Central memory CD8-positive, alpha-beta T cell (primary cell): ENCODE measurements around the gene NDUFS6.

Experiments
- ATAC-seq: fragments of 150-1000 bp; cut with Tn5 transposase; replicated peaks from 2 replicates; pipeline ENCODE4 v1.10.0; 2022; ENCODE audit warnings: mild to moderate bottlenecking, moderate FRiP score, moderate number of reproducible peaks; ENCODE audit not compliant: poor library complexity, severe bottlenecking; ENCODE audit errors: extremely low read depth
- DNase-seq, 2 donors: peaks; one replicate each; pipeline ENCODE4 v3.0.0; 2021; ENCODE audit warnings: low spot score in 2 of 2
- H3K27ac Mint-ChIP-seq: one replicate; pipeline ENCODE4 v1.8.0; 2022; ENCODE audit warnings: low read depth, mild to moderate bottlenecking, moderate library complexity, mixed read lengths
- H3K27me3 Mint-ChIP-seq: one replicate; pipeline ENCODE4 v1.8.0; 2022; ENCODE audit warnings: mixed read lengths
- H3K36me3 Mint-ChIP-seq: one replicate; pipeline ENCODE4 v1.8.0; 2022; ENCODE audit warnings: mild to moderate bottlenecking, moderate library complexity, mixed read lengths; ENCODE audit not compliant: insufficient read depth
- H3K4me1 Mint-ChIP-seq: one replicate; pipeline ENCODE4 v1.8.0; 2022; ENCODE audit warnings: mixed read lengths
- H3K4me3 Mint-ChIP-seq: one replicate; pipeline ENCODE4 v1.8.0; 2022; ENCODE audit warnings: mild to moderate bottlenecking, moderate library complexity, mixed read lengths
- H3K9me3 Mint-ChIP-seq: one replicate; pipeline ENCODE4 v1.8.0; 2022; ENCODE audit warnings: mixed read lengths

NDUFS6 gene

GRCh38 chr5:1823381-1824034 is 22.3 kb downstream of the NDUFS6 start:
- H3K27me3 Mint-ChIP-seq = no peaks in the 10 kb centered on the region
- no peak overlapping the region for H3K4me3 Mint-ChIP-seq
- peak overlapping the region; percentile 57 for H3K27ac Mint-ChIP-seq
- DNase-seq (no peak), ATAC-seq (no peak)
- H3K36me3 Mint-ChIP-seq = peaks cover 10% of the 10 kb centered on the region
- peaks cover 6% of the 10 kb centered on the region for H3K4me1 Mint-ChIP-seq
- H3K9me3 Mint-ChIP-seq = no peaks in the 10 kb centered on the region

- DNase-seq (no peak), ATAC-seq (no peak)
- H3K4me1 Mint-ChIP-seq = peaks cover 6% of the 10 kb centered on the region
- H3K36me3 Mint-ChIP-seq = peaks cover 8% of the 10 kb centered on the region
- H3K9me3 Mint-ChIP-seq = no peaks in the 10 kb centered on the region
- no peak overlapping the region for H3K4me3 Mint-ChIP-seq
- H3K27me3 Mint-ChIP-seq = no peaks in the 10 kb centered on the region
- H3K27ac Mint-ChIP-seq = peak overlapping the region; percentile 57
These were observed 23.1 kb downstream of the NDUFS6 start for GRCh38 chr5:1824109-1824821.

DNA sequence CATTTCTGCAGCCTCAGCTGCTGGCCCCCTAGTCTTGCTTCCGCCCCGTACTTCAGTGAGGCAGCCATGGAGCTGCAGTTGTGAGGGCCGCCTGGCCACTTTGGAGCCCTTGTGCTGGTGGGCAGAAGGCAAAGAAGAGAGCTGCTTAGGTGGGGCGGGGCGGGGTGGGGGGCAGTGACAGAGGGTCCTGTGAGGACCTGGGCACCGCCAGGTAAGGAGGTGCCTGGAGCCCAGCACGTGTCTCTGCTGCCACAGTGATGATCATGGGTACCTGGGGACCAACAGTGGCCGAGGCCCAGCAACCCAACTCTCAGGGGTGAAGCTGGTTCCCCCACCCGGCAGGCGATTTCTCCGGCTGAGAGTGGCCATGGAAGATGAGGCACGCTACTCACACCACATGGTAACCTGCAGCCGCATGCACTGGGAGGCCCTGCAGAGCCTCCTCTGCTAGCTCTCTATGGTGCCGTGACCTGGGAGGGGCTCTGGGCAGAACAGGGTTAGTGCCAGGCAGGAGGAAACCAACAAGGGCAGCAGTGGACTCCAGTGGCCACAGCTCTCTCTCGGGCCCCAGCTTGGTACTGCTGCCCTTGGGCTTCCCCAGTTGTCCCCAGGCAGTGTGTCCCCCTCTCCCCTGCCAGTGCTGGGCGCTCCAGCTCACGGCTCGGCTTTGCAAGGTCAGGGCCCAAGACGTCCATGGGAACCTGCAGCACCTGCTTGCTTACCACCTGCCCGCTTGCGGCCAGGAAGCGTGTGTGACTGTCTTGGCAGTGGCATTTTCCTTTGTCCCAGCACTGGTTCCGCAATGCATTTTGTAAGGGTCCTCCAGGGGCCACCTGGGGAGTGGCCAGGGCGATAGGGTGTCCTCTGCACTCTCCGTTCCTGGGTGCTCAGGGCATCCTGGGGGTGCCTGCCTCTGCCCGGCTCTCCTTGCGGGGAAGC is 24.0 kb downstream of the NDUFS6 start:
- Mint-ChIP-seq H3K27ac (no peak overlapping the region), H3K27me3 (no peaks in the 10 kb centered on the region), H3K4me1 (peaks cover 6% of the 10 kb centered on the region), H3K4me3 (no peak overlapping the region), H3K36me3 (peaks cover 6% of the 10 kb centered on the region), H3K9me3 (no peaks in the 10 kb centered on the region)
- no peak for ATAC-seq
- DNase-seq = no peak

GRCh38 chr5:1826235-1826980 is 25.2 kb downstream of the NDUFS6 start:
- peaks cover 7% of the 10 kb centered on the region for H3K36me3 Mint-ChIP-seq
- ATAC-seq = no peak
- no peak overlapping the region for H3K27ac Mint-ChIP-seq

GRCh38 chr5:1827025-1827885 is 26.0 kb downstream of the NDUFS6 start:
- peaks cover 7% of the 10 kb centered on the region for H3K36me3 Mint-ChIP-seq
- no peak overlapping the region for H3K4me3 Mint-ChIP-seq
- ATAC-seq (no peak), DNase-seq (no peak)
- peaks cover under 1% of the 10 kb centered on the region for H3K4me1 Mint-ChIP-seq
- H3K27ac Mint-ChIP-seq = no peak overlapping the region
- H3K9me3 Mint-ChIP-seq = no peaks in the 10 kb centered on the region
- no peaks in the 10 kb centered on the region for H3K27me3 Mint-ChIP-seq

More at GRCh38 chr5:1826235-1826980, 25.2 kb downstream of the NDUFS6 start:
- no peaks in the 10 kb centered on the region for H3K27me3 Mint-ChIP-seq
- H3K4me1 Mint-ChIP-seq = peaks cover 6% of the 10 kb centered on the region
- H3K4me3 Mint-ChIP-seq = no peak overlapping the region
- H3K9me3 Mint-ChIP-seq = no peaks in the 10 kb centered on the region
- no peak for DNase-seq

DNA sequence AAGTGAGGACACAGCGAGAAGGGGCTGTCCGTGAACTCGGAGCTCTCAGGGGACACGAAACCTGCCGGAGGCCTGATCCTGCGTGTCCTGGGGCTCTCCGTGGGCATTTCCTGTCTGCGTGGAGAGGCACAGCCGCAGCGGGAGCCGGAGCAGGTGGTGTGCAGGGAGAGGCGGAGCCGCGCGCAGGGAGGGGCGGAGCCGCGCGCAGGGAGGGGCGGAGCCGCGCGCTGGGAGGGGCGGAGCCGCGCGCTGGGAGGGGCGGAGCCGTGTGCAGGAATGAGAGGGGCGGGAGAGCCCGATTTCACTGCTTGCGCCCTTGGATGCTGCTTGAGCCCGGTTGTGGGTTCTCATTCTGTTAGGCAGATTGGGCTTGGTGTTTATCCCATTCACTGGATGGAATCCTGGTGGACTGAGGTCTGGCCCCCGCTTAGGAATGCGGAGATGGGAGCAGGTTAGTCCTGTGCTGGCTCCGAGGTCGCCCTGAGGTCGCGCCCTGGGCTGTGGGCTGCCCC is 26.7 kb downstream of the NDUFS6 start:
- peaks cover 7% of the 10 kb centered on the region for H3K36me3 Mint-ChIP-seq
- H3K27me3 Mint-ChIP-seq = no peaks in the 10 kb centered on the region
- ATAC-seq = no peak
- no peak overlapping the region for H3K4me3 Mint-ChIP-seq
- no peak for DNase-seq
- H3K4me1 Mint-ChIP-seq = no peaks in the 10 kb centered on the region
- no peak overlapping the region for H3K27ac Mint-ChIP-seq
- no peaks in the 10 kb centered on the region for H3K9me3 Mint-ChIP-seq

DNA sequence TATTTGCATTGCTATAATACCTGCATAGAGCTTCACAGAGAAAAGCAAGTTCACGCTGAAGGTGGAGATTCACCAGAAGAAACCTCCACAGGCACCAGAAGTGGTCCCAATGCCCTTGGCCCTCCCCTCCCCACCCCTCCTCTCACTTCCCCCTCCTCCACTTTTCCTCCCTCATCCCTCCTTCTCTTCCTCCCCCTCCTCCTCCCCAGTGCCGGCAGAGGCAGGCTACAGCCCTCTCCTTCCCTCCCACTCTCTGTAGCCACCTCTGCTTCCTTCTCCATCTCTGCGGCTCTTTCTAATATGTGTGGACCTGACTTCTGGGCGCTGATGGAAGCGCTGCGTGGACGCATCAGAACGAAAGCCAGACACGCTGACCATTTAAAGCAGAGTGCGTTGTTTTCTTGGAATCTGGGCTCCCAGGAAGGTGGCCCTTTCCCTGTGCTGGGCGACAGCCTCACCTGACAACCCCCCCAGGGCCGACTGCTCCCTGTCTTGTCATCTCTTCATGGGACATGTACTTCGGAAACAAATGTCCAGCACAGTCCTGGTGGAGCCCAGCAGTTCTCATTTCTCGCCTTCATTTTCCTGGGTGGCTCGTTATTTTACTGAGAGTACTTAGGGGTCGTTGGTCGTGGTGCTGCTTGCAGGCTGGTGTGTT is 29.5 kb downstream of the NDUFS6 start:
- H3K9me3 Mint-ChIP-seq = no peaks in the 10 kb centered on the region
- peak overlapping the region; percentile 36 for H3K27ac Mint-ChIP-seq
- DNase-seq (no peak), ATAC-seq (no peak)
- H3K4me1 Mint-ChIP-seq = no peaks in the 10 kb centered on the region
- peaks cover 19% of the 10 kb centered on the region for H3K27me3 Mint-ChIP-seq
- no peak overlapping the region for H3K4me3 Mint-ChIP-seq
- H3K36me3 Mint-ChIP-seq = peaks cover 4% of the 10 kb centered on the region

- H3K4me3 Mint-ChIP-seq = no peak overlapping the region
- ATAC-seq (no peak), DNase-seq (no peak)
- no peaks in the 10 kb centered on the region for H3K4me1 Mint-ChIP-seq
- no peaks in the 10 kb centered on the region for H3K9me3 Mint-ChIP-seq
- peaks cover 4% of the 10 kb centered on the region for H3K36me3 Mint-ChIP-seq
- H3K27me3 Mint-ChIP-seq = peaks cover 24% of the 10 kb centered on the region
- H3K27ac Mint-ChIP-seq = peak overlapping the region; percentile 36
These were observed 30.1 kb downstream of the NDUFS6 start for GRCh38 chr5:1831257-1831656.

DNA sequence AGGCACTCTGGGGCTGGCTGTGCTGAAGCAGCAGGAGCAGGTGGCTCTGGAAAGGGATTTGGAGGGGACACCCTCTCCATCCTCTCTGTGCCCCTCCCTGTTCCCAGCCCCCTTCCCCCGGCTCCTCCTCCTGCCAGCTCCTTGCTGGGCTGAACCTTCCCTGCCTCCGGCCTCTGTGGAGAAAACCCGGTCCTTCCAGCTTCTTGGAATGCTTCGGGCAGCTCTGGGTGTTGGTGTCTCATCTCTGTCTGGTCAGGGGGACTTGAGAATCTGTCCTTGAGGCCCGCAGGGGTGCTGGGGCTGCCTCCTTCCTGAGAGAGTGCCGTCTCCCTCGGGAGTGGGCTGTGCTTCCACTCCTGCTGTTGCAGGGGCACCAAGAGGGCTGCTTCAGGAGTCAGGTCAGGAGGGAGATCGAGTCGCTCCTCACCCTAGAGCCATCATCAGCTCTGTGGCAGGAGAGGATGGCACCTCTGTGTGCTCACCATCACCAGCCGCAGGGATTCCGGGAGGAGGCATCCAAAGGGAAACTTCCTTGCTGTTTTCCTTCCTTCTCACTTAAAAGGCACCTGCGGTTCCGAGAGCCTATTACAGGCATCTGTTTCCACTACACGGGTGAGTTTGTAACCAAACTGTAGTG is 30.6 kb downstream of the NDUFS6 start:
- DNase-seq (no peak), ATAC-seq (no peak)
- Mint-ChIP-seq H3K4me1 (no peaks in the 10 kb centered on the region), H3K4me3 (no peak overlapping the region), H3K9me3 (no peaks in the 10 kb centered on the region), H3K36me3 (peaks cover 4% of the 10 kb centered on the region), H3K27me3 (peaks cover 24% of the 10 kb centered on the region), H3K27ac (no peak overlapping the region)

DNA sequence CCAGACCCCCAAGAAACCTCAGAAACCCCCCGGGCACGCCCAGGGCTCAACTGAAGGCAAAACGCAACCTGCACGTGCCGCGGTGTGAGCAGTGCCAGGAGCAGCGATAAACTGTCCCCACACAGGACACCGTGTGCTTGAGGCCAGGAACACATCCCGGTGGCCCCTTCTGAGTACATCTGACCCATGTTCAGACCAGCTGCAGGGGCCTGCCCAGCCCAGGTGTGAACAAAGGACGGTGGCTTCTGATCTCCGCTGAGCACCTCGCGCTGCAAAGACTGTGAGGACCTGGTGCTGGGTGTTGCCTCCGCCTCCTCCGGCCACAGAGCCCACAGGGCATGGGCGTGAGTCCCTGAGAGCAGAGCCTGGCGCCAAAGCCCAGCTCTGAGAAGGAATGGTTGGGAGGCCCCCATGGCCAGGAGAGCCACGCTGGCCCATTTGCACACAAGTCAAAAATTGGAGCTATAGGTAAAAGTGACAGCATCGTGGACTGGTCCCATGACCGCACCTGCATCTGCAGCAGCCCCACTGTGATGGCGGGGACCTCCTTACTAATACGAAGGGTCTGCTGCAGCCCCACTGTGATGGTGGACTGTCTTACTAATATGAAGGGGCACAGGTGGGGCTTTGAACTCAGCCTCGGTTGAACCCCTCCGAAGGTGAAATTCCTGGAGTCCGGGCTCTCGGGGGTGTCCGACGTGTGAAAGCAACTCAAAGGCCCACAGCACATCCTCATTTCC is 31.5 kb downstream of the NDUFS6 start:
- Mint-ChIP-seq H3K4me3 (no peak overlapping the region), H3K4me1 (no peaks in the 10 kb centered on the region), H3K36me3 (peaks cover 4% of the 10 kb centered on the region), H3K27ac (no peak overlapping the region), H3K27me3 (peaks cover 24% of the 10 kb centered on the region), H3K9me3 (no peaks in the 10 kb centered on the region)
- DNase-seq (no peak), ATAC-seq (no peak)
